ENCODE measurements around the gene CEP72. TPM values are rescaled to one million over a fixed set of nuclear protein-coding genes. Genes with fewer than 3 reads are reported as not detected.
"Not testable (repeated sequence)": the region's sequence is repeated elsewhere in the genome, so short reads cannot be mapped to it uniquely, and the experiment has no call there.

CEP72 gene
- polyA plus RNA-seq, 4 donors: 7.2 to 10.7 (median 8.9) TPM

DNA sequence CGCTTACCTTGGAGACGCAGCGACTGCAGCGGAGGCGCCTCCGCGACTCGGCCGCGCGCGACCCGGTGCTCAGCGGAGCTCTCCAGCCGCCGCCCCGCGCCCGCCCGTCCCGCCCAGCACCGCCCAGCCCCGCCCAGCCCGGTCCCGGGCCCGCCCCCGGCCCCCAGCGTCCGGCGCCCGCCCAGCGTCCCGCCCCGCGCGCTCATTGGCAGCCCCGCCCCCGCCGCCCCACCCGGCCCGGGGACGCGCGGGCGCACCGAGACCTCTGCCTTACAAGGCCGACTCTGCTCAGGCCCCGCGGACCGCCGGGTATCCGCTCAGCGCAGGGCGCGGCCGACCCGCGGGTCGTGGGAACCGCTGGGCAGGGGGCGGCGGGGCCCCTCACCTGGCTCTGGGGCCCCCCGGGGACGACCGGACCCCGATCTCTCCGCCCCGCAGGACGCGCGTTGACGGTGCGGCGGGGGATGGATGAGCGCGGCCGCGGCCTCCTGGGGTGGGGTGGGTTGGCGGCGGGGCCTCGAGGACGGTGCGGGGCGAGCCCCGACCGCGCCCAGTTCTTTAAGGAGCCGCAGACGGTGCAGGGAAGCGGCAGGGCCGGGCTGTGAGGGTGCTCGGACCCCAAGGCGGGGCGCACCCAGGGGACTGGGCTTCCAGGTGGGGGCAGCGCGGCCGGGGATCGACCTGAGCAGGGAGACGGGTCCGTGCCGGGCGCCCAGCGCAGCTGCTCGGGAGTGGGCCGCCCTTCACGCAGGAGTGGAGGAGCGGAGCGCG, 81.3 kb downstream of the CEP72 start, which contains the start of gene TPPP:
Gene TPPP, minus strand, starts transcription at position 82 of the 771 bp plus-strand sequence. CDS start 15,292 bp downstream, outside the sequence.
- peak in 3 of 4 donors; percentile 42 to 68 (median 51) for DNase-seq (ENCODE audit: low read depth in 4 of 4, low spot score in 3 of 4)

DNA sequence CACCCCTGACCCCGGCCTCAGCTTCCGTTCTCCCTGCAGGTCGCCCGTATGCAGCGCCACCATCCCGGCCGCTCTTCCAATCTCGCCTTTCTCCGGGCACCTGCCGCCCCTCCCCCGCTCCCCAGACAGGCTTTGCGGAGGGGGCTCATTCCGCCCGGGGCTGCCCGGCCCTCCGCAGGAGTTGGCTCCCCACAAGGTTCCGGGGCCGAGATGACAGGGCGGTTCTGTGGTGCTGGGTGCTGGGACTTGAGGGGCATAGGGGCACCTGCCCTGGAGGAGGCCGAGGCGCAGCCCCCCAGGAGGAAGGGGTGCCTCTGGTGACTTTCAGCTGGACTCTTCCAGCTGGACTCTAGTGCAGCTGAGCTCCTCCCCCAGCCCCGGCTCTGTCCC, 81.9 kb downstream of the CEP72 start:
- not testable (repeated sequence) for DNase-seq (ENCODE audit: low read depth in 4 of 4, low spot score in 3 of 4)

DNA sequence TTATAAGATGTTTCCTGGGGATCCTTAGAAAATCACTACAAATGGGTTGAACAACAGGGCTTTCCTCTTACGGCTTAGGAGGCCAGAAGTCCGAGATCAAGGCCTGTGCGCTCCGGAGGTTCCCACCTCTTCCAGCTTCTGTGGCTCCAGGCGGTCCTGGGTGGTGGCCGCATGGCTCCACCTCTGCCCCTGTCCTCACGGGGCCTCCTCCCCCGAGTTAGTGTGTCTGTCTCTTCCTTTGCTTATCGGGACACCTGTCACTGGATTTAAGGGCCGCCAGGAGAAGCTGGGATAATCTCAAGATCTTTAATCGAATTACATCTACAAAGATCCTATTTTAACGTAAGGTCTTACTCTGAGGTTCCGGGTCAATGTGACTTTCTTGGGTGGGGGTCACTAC, 83.3 kb downstream of the CEP72 start:
- not testable (repeated sequence) for DNase-seq (ENCODE audit: low read depth in 4 of 4, low spot score in 3 of 4)

DNA sequence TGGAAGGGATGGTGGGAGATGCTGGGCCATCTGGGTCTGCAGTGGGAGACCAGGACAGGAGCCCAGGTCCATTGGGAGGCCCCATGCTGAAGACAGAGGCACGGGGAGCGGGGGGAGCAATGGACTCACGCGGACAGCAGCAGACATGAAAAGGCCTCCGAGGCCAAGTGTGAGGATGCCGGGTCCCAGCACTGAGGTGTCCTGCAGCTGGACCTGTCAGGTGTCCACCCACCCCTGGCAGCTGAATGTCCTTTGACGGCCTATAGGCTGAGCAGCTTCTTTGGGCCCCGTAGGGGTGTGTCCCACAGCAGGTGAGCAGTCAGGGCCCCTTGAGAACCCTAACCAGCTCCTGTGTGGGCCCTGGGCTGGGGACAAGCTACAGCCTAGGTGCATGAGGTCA, 84.1 kb downstream of the CEP72 start:
- DNase-seq (ENCODE audit: low read depth in 4 of 4, low spot score in 3 of 4): not testable (repeated sequence)

DNA sequence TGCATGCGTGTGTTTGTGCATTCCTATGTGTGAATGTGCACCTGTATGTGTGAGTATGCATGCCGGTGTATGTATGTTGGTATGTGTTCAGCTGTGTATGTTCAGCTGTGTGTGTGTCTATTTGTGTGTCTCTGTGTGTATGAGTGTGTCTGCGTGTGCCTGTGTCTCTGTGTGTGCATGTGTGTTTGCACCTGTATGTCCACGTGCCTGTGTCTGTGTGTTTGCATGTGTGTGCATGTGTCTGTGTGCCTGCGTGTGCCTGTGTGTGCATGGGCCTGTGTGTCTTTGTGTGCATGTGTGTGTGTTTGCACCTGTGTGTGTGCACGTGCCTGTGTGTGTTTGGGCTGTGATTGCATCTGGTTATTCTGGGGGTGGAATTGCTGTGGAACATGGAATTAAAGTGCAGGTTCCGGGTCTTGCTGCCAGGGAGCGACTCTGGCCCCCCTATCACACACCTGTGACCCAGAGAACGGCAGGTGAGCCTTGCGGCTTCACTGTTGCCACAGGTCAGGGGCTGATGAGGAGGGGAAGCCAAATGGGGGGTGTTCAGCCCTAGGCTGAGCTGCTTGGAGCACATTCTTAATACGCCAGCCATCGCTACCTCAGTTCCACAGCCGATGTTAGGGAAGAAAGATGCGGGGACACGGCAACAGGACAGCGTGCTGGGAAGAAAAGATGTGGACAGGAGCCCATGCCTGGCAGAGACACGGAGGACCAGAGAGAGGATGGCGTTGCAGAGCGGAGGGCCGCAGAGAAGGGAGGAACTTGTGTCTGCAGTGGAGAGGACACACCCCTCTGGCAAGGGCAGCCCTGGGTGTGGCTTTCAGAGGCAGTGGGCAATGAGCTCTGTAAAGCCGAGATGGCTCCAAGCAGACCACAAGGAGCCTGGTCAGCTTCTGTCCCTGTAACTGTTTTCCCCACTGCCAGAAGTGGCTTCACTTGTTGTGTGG, 84.9 kb downstream of the CEP72 start:
- not testable (repeated sequence) for DNase-seq (ENCODE audit: low read depth in 4 of 4, low spot score in 3 of 4)

Other genes starting within 250 kb of the CEP72 start
- gene EXOC3, start 169.2 kb upstream of the CEP72 start, polyA plus RNA-seq (ENCODE audit: insufficient read length in 4 of 4): 10 to 100 TPM; 49.2 to 60.5 (median 52.5) TPM
- 10 to 100 TPM; 40.5 to 60.9 (median 47.3) TPM for gene SLC9A3, start 87.9 kb upstream of the CEP72 start, polyA plus RNA-seq (ENCODE audit: insufficient read length in 4 of 4)
- gene TPPP, start 81.0 kb downstream of the CEP72 start, polyA plus RNA-seq (ENCODE audit: insufficient read length in 4 of 4): 1 to 10 TPM; 3.0 to 6.2 (median 4.4) TPM
- gene ZDHHC11B, start 172.4 kb downstream of the CEP72 start, polyA plus RNA-seq (ENCODE audit: insufficient read length in 4 of 4): 1 to 10 TPM; 3.3 to 5.1 (median 4.5) TPM
- 1 to 10 TPM; 6.4 to 6.9 (median 6.7) TPM for gene ZDHHC11, start 238.6 kb downstream of the CEP72 start, polyA plus RNA-seq (ENCODE audit: insufficient read length in 4 of 4)